HS-5 (cell line): ENCODE data around the gene AHRR.
"Not testable (repeated sequence)": the region's sequence is repeated elsewhere in the genome, so short reads cannot be mapped to it uniquely, and the experiment has no call there.

ENCODE experiments used
- DNase-seq: peaks from one replicate; pipeline ENCODE4 v3.0.0-alpha.2; 2012; ENCODE audit warnings: low read depth

The AHRR gene

DNA sequence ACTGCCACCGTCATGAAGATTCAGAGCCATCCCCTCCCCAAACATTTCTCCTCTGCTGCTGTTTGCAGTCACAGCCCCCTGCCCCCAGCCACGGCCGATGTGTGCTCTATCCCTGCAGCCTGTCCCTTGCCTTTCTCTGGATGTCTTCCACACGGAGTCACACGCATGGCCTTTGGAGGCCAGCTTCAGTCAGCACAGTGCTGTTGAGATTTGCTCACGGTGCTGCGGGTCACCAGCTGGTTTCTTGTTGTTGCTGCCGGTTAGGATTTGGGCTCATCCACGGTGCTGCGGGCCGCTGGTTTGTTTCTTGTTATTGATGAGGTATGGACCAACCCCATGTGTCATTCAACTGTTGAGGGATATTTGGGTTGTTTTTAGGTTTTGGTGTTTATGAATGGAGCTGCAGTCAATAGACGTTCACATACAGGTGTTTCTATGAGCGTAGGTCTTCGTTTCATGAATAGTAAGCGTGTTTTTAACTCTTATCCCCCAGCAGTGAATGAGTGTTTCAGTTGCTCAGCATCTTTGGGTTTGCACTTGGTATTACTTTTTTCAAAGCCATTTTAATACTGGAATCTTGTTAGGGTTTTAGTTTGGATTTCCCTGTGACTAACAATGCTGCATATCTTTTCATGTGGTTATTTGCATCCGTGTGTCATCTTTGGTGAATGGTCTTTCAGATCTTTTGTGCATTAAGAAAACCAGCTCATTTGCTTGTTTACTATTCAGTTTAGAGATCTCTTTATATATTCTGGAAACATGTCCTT, 57.6 kb downstream of the AHRR start:
- DNase-seq = no peak

DNA sequence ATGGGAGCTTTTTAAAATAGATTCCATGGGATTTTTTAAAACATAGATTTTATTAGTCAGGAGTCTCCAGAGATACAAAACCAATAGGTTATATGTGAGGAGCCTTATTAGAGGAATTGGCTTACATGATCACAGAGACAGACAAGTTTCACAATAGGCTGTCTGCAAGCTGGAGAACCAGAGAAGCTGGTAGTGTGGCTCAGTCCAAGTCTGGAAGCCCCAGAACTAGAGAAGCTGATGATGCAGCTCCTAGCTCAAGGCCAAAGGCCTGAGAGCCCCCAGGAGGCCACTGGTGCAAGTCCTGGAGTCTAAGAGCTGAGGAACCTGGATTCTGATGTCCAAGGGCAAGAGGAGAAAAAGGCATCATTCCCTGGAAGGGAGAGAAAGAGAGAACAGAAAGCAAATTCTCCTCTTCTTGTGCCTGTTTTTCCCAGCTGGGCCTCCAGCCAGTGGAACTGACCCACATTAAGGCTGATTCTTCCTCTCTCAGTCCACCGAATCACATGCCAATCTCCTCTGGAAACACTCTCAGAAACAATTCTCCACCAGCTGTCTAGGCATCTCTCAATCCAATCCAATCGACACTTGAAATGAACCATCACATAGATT, 59.3 kb downstream of the AHRR start:
- DNase-seq = no peak

DNA sequence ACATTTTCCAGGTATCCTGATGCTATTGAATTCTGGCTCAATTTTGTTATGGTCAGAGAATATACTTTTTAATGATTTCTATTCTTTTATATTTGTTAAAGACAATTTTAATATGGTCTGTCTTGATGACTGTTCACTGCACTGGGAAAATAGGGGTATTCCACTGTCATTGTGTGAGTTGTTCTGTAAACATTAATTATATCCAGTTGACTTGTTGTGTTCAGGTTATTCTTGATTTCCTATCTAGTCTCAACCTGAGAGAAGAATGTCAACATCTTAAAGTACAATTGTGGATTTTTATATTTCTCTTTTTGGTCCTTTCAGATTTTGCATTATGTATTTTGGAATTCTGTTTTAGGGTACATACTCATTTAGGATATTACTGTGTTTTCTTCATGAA, 61.6 kb downstream of the AHRR start:
- no peak for DNase-seq

DNA sequence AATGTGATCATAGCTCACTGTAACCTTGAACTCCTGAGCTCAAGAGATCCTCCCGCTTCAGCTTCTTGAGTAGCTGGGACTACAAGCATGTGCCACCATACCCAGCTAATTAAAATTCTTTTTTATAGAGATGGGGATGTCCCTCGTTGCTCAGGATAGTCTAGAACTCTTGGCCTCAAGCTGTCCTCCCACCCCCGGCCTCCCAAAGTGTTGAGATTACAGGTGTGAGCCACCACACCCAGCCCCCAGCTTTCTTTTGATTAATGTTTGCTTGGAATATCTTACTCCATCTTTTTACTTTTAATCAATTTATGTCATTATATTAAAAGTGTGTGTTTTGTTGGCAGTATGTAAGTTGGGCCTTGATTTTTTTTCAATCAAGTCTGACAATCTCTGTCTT, 62.1 kb downstream of the AHRR start:
- DNase-seq = no peak

DNA sequence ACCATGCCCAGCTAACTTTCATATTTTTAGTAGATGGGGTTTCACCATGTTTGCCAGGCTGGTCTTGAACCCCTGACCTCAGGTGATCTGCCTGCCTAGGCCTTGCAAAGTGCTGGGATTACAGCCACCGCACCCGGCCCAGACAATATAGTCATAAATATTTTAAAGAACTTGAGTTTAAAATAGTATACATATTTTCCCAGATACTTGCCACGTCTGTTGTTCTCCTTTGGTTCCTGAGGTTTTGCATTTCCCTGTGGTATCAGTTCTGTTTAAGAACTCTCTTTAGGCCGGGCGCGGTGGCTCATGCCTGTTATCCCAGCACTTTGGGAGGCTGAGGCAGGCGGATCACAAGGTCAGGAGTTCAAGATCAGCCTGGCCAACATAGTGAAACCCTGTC, 63.1 kb downstream of the AHRR start:
- DNase-seq = not testable (repeated sequence)

DNA sequence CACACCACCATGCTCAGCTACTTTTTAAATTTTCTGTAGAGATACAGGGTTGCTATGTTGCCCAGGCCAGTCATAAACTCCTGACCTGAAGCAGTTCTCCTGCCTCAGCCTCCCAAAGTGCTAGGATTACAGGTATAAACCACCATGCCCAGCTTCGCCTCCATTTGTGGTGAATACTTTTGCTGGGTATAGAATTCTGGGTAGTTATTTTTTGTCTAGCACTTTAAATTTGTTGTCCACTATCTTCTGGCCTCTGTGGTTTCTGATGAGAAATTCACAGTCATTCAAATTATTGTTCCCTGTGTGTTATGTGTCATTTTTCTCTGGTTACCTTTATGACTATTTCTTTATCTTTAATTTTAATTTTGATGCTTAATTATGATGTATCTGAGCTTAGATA, 63.8 kb downstream of the AHRR start:
- no peak for DNase-seq

DNA sequence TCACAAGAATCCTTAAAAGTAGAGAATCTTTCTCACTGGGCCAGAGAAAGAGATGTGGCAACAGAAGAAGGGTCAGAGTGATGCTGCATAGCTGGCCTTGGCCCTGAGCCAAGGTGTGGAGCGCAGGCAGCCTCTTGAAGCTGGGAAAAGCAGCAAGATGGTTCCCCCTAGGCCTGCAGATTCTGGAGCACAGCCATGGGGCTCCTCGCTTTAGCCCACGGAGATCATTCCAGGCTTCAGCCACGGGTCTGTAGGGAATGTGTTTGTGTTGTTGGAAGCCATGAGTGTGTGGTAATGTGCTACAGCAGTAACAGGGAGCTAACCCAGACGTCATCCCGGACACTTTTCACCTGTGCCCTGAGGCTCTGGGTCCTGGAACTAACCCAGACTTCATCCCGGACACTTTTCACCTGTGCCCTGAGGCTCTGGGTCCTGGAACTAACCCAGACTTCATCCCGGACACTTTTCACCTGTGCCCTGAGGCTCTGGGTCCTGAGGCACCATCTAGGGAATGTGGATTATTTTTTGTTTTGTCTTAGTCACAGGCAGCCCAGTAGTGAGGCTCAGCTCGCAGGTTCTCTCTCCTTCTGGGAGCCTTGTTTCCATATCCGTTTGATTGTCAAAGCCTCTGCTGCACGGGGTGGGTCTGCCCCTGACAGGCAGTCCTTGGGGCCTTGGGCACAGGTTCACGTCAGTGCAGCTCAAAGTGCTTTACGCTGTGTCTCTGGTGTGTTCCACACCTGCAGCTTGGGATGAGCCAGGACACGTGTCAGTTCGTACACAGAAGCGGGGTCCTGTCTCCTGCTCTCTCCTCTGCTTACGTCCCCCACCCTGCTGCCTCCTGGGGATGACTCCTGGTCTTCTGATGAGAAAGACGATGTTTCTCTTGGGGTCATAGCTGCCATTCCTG, 65.2 kb downstream of the AHRR start:
- DNase-seq = no peak

DNA sequence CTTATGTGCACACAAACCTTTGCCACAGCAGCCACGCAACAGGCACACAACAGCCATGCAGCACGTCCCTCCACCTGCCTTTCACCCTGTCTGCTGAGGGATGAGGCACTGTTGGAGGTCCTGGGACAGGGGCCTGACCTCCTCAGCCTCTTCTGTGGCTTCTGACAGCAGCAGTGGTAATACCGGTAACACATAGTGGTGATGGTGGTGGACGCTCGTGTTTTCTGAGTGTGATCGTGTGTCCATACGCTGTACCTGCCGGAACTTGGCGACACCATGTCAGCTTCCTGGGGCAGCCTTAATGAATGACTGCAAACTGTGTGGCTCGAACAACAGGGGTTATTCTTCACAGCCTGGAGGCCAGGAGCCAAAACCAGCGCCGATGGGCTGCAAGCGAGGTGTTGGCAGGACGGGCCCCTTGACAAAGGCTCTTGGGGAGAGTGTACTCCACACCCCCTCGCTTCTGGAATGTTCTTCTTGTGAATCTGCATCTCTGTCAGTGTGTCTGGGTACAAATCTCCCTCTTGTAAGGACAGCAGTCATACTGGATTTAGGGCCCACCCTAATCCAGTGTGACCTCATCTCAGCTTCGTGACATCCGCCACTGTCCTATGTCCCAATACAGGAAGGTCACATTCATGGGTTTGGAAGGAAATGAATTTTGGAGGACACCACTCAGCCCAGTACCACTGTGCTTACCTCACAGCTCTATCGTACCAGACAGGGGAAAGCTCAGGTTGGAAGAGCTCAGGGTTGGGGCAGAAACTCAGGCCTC, 66.2 kb downstream of the AHRR start:
- DNase-seq = no peak

DNA sequence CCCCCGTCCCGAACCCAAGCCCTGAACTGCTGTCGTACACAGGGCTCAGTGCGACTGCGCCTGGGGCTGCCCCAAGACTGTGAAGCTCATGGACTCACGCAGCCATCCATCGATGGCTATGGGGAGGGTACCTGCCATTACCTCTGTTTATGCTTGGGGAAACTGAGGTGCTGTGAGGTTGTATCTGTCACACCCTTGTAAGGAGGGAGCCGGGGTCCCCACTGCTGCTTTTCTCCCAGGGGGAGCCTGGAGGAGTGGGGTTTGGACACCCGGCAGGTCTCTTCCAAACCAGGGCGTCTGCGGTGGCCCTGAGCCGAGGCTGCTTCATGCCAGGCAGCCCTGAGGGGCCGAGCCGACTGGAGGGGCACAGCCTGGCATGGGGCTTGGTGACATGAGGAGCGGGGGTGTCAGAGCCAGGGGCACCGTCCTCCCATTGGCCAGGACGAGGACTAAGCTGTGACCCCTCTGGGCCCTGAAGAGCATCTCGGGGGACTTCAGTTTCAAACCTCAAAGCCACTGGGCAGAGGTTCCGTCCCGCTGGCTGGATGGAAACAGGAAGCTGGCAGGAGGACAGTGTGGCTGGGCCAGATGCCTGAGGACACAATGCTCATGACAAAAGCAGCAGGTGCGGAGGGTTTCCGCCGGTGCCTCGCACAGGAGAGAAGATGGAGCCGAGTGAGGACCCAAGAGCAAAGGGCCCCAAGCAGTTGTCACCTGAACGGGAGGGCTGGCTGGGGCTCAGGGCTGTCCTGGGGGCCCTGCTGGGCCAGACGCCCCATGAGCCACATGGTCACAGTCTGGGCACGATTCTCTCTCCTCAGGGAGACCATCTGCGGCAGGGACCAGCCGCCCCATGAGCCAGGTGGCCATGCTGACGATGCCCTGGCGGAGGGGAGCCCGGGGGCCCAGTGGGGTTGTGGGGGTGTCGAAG, 67.0 kb downstream of the AHRR start:
- DNase-seq = no peak

DNA sequence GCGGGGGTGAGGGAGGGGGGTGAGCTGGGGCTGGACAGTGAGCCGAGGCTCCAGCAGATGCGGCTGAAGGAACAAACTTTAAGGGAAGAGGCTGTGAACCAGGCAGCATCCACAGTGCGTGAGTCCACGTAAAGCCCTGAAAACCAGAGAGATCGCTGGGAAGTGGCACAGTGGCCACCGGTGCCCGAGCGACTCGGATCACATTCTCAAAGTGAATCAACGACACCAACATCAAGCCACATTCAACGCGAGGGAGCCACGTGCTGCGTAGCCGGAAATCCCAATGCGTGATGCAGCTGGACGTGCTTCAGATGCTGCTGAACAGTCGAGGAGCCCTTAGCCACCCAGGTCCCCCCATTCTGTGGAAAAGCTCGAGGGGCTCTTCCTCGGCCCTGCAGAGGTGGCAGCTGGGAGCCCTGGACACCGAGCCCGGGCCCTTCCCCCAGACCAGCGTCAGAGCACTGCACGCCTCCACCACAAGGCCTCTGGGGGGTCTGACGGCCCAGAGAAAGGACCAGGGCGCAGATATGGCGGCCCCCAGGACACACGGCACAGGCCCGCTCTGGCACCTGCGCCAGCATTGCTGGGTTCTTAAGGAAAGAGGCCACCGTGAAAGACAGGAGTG, 67.8 kb downstream of the AHRR start:
- no peak for DNase-seq

DNA sequence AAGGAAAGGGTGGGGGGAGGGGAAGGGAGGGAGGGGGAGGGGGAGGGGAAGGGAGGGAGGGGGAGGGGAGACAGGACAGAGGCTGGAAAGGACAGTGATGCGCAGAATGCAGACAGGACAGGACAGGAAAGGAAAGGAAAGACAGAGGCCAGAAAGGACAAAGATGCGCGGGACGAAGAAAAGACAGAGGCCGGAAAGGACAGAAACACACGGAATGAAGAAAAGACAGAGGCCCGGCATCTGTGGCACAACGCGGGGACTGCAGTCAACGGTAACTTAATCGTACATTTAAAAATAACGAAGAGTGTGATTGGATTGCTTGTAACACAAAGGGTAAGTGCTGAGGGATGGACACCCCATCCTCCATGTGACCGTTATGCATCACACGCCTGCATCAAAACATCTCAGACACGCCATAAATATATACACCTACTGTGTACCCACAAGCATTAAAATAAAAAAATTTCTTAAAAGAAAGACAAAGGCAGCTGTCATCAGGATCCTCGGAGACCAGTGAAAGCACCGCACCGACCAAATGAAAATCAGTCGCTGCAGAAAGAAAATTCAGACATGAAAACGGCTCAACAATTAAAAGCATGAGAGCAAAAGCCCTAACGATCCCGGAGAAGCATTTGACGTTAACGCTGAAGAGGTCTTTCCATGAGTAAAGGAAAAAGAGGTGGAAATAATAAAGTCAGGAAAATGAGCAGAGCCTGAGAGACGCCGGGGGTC, 68.5 kb downstream of the AHRR start:
- no peak for DNase-seq

DNA sequence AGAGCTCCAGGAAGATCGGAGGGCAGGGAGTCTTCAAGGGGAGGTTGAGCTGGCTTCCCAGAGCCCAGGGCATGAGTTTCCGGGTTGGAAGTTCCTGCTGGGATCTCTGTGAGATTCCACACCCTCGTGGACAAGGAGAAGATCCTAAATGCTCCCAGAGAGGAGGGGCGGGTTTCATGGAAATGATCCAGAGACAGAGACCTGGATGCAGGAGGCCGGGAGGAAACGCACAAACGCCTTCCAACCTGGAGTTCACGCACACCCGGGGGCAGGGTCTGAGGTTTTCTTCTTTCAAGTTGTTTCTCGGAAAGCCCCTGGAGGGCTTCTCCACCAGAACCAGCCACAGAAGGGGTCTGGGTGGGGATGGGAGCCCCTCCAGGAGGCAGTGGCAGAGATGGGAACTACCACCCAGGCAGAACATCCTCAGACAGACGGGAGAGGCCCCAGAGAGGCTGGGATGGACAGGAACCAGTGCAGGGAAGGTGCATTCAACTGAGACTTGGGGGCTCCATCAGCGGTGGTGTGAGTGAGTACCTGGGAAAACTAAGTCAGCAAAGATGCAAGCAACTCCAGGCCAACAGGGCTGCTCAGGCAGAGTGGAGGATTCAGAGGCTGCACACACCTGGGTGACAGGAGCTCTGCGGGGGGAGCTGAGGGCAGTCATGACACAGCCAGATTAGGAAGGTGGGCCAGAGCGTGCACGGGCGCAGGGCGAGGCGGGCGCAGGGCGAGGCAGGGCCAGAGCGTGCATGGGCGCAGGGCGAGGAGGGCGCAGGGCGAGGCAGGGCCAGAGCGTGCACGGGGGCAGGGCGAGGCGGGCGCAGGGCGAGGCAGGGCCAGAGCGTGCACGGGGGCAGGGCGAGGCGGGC, 69.3 kb downstream of the AHRR start:
- DNase-seq = no peak

DNA sequence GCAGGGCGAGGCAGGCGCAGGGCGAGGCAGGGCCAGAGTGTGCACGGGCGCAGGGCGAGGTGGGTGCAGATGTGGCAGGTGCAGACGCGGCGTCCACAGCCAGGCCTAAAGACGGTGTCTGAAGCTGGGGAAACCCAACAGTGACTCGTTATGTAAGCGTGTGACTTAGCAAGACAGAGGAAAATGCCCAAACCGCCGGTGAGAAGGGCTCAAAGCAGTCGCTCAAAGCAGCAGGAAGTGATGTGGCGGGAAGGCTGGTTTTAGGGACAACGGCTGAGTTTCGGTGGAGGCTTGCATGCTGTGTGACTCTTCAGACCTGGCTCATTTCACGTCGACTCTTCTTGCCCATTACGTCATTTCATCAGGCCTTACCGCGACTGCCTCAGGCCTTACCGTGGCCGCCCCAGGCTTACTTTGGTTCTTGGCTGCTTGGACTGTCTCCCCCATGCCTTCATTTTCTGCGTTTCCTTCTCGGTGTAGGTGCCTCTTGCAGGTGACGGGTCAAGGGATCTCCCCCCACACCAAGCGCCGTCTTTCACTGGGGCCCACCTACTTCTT, 71.0 kb downstream of the AHRR start:
- DNase-seq = no peak

DNA sequence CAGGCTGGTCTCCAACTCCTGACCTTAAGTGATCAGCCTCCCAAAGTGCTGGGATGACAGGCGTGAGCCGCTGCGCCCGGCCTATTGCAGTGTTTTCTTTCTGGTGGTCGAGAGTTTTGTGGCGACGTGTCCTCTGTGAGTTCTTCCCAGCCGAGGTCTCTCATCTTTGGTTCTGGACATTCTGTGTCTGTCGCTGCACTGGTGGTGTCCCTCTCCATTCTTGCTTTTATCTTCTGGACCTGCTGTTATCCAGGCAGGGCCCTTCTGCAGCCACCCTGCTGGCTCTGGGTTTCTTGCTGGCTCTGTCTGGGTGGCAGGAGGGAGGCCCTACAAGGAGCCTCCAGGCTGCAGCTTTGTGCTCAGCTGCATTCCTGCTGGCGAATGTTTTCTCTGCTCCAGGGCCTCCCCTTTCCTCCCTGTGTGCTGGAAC, 72.3 kb downstream of the AHRR start:
- DNase-seq = no peak

DNA sequence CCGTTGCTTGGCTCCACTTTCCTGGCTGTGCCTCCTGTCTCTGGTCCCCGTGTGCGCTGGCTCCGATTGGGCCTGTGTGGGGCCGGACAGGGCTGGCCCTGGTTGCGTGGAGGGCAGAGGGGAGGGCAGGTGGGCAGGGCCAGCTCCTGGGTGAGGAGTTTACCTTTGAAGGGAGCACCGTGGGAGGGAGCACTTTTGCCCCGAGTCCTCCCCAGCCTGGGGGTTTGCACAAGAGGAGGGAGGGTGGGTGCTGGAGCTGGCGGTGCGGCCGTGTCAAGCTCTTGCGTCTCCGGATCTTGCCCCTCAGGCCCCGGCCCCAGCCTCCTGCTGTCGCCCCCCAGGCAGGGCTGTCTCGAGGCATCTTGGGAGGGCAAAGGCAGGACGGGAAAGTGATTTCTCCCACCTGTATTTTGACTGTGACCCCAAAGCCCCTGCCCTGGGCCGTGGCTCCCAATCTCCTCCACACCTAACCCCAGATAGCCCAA, 73.2 kb downstream of the AHRR start:
- no peak for DNase-seq

DNA sequence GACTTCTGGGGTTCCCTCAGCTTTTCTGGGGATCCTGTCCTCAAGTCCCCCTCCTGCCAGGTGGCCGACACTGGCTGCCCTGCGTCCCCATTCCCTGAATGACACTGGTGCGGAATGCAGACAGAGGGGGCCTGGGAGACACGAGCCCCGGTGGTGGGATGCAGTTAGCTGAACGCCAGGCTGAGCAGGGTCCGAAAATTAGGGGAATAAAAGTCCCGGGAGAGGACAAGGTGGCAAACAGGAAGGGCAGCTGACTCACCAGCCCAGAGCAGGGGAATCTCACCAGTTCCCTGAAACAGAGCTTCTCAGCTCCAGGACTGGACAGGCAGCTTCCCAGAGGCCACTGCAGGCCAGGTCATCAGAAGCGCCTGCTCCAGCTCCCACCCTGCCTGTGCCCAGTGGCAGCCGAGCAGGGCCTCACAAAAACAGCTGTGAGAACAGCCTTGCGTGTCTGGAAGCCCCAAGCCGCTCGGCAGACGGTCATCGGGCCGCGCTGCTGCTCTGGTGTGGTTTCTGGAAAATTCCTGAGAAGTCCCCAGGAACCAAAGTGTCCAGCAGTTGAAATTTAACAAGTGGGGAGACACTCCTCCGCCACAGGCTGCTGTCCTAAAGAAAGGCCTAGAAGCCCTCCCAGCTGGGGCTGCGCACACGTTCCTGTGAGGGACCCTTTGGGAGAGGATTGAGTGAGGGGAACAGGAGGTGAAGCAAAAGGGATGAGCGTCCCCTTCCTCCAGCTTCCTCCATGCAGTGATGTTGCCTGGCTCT, 73.8 kb downstream of the AHRR start:
- DNase-seq = no peak

DNA sequence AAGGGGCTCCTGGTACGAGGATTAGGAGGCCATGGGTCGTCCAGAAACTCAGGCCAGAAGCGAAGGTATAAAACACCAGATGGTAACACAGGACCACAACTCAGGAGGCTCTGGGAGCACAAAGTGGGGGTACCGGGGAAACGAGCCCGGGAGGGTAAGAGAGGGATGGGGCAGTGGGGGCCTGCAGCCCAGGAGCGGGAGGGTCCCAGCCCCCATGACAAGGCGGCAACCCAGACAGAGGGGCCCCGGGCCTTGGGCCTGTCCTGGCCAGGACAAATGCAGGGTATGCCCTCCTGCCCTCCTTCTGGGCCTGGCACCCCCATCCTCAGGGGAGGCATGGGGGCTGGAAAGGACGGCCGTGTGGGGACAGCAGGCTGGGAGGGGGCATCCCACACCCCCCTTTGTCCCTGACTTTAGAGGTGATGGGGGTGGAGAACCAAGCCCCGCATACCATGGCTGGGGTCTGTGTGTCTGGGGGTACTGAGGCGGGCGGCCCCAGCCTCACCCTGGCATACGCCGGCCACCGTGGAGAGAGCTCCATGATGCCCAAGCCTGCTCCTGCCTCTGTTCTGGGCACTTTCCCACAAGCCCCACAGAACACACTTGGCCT, 74.5 kb downstream of the AHRR start:
- DNase-seq = no peak
